Activated gamma-delta T cell (primary cell): ENCODE data around the gene PDIA2.

Experiments
- DNase-seq: peaks from one replicate; lab custom pipeline; 2025; lab: John Stamatoyannopoulos, UW

The PDIA2 gene

DNA sequence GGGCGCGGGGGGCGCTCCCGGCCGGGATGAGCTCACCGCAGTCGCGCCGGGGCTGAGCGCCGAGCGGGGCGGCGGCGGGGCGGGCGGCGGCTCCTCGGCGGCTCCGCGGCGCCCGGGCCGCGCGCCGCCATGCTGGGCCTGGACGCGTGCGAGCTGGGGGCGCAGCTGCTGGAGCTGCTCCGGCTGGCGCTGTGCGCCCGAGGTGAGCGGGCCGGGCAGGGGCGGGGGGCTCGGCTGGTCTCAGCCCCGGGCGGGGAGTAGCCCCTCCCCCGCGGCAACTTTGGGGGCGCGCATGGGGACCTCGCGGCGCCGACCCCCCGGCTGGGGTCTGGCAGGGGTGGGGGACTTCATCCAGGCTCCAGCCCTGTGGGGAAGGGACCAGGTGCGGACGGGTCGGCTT lies 2.4 kb upstream of the PDIA2 start, which contains the start of gene ARHGDIG:
Gene ARHGDIG, plus strand, starts transcription at position 40 of the 400 bp plus-strand sequence. Its CDS starts 90 bp downstream, at position 130.
- no peak for DNase-seq

DNA sequence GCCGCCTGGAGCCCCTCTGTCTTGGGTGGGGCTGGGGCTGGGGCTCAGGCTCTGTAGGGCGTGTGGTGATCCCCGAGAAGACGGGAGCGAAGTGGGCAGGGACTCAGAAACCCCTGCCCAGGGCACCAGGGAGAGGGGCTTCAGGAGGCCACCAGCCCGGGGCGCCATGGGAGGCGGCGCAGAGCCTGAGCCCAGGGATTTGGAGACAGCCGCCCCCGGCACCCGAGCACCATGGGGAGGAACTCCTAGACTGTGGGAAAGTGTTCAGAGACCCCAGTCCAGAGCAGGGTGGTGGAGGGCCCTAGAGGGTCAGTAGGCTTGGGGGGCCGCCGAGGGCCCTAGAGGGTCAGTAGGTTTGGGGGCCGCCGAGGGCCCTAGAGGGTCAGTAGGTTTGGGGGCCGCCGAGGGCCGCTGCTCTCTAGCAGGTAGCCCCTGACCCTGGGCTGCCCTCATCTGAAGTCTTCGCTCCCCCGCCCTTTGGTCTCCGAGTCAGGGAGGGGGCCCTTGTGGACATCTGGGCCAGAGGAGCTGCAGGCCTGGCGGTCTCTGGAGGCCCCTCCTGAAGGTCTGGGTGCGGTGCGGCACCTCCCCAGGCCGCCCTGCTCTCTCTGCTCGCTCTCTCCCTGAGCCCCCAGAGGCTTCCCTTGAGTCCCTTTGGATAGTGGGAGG lies 1.8 kb upstream of the PDIA2 start:
- no peak for DNase-seq

DNA sequence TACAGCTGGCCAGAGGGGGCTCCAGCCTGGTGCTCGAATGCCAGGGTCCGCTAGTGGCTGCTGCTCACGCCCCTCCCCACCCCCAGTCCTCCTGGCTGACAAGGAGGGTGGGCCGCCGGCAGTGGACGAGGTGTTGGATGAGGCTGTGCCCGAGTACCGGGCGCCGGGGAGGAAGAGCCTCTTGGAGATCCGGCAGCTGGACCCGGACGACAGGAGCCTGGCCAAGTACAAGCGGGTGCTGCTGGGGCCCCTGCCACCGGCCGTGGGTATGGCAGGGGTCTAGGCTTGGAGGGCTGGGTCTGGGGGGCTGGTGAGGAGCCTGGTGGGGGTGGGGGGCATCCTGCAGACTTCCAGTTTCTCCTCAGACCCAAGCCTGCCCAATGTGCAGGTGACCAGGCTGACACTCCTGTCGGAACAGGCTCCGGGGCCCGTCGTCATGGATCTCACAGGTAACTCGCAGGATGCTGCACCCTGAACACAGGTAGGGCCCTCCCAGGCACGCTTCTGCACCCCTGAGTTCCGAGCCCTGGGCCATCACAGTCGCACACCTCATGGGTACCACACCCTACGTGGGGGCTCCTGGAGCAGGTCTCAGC lies 1.2 kb upstream of the PDIA2 start:
- DNase-seq = no peak

DNA sequence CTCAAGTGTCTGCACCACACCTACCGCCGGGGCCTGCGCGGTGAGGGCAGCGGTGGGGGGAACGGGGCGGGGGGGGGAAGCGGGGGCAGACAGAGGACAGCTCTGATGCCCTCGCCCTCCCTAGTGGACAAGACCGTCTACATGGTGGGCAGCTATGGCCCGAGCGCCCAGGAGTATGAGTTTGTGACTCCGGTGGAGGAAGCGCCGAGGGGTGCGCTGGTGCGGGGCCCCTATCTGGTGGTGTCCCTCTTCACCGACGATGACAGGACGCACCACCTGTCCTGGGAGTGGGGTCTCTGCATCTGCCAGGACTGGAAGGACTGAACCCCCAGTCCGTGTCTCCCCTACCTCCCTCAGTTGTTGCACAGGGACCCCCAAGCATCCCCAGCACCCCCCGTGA lies 473 bp upstream of the PDIA2 start:
- no peak for DNase-seq

DNA sequence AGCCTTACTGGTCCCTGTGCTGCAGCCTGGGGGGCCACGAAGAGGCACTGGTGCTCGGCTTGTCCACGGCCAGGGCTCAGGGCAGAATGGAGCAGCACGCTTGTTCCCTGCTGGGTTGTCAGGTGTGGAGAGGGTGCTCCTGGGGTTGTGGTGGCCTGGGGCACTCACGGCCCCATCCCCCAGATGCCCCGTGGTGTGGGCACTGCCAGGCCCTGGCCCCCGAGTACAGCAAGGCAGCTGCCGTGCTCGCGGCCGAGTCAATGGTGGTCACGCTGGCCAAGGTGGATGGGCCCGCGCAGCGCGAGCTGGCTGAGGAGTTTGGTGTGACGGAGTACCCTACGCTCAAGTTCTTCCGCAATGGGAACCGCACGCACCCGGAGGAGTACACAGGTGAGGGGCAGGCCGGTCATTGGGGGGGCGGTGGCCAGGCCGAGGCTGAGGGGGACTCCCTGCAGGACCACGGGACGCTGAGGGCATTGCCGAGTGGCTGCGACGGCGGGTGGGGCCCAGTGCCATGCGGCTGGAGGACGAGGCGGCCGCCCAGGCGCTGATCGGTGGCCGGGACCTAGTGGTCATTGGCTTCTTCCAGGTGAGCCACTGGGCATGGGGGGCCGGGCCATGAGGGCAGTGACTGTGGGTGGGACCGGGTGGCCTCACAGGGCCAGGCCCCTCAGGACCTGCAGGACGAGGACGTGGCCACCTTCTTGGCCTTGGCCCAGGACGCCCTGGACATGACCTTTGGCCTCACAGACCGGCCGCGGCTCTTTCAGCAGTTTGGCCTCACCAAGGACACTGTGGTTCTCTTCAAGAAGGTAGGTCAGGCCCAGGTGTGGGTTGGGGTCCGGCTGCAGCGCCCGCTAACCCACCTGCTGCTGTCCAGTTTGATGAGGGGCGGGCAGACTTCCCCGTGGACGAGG lies 1.5 kb downstream of the PDIA2 start:
- DNase-seq = no peak

DNA sequence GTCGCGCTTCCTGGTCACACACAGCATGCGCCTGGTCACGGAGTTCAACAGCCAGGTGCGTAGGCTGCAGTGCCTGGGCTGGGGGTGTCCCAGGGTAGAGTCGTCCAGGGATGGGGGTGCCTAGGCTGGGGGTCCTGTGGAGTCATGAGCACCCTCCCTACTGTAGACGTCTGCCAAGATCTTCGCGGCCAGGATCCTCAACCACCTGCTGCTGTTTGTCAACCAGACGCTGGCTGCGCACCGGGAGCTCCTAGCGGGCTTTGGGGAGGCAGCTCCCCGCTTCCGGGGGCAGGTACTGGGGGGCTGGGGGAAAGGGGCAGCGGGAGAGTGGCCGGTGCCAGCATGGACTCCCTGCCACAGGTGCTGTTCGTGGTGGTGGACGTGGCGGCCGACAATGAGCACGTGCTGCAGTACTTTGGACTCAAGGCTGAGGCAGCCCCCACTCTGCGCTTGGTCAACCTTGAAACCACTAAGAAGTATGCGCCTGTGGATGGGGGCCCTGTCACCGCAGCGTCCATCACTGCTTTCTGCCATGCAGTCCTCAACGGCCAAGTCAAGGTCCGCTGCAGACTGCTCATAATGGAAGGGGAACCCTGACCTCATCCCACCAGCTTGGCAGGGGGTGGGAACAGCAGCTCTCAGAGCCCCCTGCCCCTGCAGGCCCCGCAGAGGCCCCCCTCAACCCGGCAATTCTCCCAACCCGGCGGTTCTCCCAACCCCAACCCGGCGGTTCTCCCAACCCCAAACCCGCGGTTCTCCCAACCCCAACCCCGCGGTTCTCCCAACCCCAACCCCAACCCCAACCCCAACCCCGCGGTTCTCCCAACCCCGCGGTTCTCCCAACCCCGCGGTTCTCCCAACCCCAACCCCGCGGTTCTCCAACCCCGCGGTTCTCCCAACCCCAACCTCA lies 2.4 kb downstream of the PDIA2 start:
- DNase-seq = no peak

DNA sequence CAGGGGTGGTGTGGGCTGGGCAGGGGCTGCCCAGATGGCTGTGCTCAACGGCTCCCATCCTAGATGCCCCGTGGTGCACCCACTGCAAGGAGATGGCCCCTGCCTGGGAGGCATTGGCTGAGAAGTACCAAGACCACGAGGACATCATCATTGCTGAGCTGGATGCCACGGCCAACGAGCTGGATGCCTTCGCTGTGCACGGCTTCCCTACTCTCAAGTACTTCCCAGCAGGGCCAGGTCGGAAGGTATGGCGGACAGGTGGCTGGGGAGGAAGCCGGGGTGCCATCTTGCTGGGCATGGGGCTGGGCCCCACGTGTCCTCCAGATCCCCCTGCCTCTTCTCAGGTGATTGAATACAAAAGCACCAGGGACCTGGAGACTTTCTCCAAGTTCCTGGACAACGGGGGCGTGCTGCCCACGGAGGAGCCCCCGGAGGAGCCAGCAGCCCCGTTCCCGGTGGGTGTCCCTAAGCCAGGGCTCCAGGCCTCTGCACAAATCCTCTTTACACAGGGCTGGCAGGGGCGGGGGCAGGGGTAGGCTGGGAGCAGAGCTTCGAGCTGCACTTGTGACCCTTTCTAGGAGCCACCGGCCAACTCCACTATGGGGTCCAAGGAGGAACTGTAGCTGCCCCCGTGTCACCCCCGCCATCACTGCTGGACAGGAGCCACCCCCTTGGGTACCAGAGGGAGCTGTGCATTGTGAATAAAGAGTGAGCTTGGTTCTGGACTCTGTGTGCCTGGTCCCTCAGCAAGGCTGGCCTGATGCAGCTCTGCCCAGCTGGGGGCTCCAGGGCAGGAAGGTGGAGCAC lies 3.7 kb downstream of the PDIA2 start:
- DNase-seq = no peak

DNA sequence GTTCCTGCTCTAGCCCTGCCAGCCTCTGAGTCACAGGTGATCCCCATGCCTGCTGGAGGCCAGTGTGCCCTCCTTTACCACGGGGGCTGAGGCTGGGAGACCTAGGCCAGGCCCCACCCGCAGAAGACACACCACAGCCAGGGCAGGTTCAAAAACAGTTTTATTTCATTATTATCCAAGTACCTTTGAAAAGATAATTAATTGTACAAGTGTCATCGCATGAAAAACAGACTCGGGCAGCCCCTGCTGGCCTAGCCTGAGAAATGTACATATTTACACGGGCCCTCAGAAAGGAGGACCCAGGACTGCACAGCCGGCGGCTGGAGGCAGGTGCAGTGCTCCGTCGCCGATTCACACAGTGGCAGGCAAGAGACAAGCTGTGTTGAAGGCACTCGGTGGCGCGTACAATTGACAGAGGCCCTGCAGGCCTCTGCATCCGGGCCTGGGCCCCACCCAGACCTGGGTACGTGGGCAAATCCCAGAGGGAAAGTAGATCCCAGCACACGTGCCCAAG lies 4.4 kb downstream of the PDIA2 start:
- DNase-seq = no peak

DNA sequence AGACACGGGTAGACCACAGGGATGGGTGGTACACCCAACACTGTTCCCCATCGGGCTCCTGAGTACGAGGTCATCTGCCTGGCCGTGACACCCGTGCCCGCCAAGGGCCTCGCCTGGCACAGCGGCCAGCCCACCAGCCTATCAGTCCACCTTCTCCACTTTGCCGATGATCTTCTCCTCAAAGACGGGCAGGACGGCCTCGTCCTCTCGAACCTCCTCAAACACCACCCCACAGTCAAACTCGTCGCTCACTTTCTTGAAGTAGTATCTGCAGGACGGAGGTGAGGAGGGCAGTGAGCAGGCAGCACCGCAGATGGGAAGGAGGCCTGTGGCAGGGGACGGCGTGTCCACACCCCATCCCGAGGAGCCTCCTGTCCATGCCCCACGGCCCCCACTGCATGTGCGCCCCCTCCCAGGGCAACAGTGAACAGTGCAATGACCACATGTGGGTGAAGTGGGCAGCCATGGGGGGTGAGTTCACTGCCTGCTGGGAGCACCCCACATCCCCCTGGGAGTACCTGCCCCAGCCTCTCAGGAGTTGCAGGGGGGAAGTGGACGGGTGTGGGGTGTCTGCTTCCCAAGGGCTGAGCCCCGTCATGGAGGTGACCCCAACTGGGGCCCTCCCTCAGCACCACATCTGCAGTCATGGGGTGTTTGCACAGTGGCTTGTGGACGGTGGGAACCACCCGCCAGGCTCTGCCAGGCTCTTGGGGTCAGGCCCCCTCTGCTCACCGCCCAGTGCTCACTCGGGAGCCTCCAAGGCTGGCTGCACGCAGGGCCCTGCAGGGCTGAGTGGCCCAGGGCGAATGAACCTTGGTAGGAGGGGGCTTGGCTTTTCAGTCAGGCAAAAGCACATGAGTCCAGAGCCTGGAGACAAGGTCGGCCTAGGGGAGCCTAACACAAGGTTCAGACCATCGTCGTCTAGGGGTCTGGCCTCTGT lies 5.3 kb downstream of the PDIA2 start:
- no peak for DNase-seq

DNA sequence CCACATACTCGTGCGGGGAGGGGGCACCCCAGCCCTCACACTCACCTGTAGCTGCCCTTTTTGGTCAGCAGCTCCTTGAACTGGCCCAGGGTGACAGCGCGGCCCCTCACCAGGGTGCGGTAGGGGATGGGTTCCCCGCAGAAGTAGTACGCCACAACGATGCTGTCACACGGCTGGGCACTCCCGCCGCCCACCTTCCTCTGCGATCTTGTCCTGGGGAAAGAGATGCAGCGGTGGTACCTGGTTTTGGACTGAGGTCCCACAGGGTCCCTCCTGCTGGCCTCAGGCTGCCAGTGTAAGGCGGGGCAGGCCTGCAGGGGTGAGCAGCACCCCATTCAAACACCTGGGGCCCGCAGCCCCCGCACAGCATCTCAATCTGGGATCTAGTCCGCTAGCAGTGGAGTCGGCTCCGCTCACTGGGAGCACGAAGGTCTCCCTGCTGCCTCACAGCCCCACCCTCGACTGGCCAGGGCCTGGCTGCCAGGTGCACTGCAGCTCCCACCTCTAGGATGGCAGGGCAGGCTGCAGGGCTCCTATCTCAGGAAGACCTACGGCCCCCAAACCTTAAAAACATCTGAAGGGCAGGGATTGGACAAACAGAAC lies 6.5 kb downstream of the PDIA2 start:
- DNase-seq = no peak

DNA sequence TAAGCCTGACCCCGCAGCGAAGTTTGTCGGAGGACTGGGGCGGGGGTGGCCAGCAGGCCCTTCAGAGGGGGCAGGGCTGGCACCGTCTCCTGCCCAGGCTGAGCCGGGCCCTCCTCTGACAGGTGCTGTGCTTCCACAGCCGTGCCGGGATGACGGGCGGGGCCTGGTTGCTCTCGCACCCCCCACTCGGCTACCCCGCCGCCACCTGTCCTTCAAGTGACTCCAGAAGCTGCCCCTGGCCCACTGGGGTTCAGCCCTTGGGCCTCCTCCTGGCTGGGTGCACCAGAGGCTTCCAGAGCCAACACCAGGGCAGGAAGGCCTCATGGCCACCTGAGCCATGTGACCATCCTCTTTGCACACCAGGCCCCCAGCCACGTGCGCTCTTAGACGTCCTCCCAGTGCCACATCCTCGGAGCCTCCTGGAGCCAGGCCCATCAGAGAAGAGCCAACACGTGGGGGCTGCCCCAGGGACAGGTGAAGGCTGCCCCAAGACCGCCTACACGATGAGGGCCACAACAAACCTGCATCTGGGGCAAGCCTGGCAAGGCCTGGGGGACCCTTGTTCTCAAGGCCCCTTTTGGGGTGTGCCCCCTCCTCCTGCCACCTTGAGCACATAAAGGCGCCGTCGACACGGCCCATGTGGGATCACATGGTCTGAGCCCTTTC lies 7.2 kb downstream of the PDIA2 start:
- no peak for DNase-seq

DNA sequence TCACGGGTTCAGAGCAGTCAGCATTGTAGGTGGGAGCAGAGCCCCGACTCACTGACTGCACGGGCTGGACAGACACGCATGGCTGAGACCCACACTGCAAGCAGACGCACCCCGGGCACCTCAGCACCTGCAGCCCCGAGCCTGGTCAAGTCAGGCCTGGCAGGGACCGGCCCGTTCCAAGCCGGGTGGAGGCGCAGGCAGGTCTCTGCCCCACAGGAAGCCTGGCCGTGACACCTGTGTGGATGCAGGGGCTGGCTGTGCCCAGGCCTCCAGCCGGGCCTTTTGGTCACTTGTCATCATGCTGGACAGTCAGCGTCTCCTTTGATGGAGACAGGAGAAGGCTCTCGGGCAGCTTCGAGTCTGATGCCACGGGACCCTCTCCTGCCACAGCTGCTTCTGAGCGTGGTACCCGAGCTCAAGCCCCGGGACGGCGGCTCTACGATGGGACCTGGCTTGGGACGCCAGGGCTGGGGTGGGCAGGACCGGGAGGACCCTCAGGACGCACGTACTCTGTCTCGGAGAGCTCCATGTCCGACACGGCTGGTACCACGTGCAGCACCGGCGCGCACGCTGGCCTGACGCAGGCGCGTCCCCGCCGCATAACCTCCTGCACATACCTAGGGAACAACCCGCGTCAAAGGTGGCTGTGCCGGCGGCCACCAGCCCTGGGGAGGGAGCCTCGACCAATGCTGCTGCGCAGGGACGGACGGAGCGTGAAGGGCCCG lies 7.9 kb downstream of the PDIA2 start:
- no peak for DNase-seq

DNA sequence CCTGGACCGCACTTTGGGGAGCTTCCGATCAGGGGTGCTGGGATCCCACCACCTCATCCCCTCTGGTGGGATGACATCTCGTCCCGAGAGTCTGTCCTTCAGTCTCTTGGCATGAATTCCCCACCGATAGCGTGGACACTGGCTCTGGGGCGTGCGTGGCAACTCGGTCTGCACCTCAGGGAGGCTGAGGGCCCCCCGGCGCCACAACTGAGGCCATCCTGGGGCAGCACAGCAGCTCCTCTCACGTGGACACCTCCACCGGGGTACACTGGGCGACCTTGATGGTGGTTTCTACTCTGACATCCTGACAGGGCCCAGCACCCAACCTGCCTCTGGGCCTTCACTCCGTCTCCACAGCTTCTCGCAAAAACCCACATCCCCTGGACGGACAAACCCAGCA lies 8.6 kb downstream of the PDIA2 start:
- DNase-seq = no peak

DNA sequence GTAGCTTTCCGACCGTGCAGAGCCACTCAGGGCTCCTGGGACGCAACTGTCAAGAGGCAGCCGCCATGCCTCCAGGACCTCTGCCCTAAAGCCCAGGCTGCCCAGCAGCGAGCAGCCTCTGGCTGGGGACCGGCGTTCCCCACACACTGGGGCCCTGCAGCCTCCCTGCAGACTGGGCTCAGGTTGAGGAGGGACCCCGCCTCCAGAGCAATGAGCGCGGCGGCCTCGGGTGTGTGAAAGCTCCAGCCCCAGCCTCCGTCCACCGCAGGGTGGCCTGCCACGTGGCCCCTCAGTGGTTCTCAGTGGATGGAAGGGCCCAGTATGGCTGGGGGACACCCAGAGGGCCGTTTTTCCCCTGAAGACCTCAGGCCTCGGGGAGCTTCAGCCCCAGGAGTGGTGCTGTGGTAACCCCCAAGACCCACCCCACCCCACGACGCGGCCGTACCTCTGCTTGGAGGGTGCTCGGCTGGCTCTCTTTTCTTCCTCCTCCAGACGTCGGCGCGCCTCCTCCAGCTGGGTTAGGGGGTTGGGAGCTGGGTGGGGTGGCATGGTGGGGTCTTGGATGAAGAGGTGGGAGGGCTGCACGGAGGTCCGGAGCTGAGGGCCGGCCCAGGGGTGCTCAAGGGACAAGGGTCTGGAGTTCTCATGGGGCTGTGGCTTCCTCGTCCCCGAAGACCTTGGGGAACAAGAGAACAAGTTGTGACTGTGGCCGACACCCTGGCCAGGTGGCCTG lies 10.2 kb downstream of the PDIA2 start:
- DNase-seq = no peak

DNA sequence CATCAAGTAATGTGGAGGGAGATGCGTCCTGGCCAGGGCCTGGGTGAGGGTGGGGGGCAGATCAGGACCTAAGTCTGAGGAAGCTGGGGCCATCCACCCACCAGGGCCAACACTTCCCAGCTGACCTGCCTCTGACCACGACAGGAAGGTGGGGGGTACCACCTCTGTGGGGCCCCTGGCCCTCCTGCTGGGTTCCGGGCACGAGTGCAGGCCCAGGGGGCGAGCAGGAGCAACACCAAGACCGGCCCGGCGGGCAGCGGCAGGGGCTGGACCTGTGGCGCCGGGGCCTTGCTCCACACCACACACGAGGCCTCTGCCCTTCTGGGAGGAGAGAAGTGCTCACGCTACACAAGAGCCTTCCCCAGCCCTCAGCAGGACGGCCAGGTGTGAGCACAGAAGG lies 13.3 kb downstream of the PDIA2 start:
- DNase-seq = no peak

DNA sequence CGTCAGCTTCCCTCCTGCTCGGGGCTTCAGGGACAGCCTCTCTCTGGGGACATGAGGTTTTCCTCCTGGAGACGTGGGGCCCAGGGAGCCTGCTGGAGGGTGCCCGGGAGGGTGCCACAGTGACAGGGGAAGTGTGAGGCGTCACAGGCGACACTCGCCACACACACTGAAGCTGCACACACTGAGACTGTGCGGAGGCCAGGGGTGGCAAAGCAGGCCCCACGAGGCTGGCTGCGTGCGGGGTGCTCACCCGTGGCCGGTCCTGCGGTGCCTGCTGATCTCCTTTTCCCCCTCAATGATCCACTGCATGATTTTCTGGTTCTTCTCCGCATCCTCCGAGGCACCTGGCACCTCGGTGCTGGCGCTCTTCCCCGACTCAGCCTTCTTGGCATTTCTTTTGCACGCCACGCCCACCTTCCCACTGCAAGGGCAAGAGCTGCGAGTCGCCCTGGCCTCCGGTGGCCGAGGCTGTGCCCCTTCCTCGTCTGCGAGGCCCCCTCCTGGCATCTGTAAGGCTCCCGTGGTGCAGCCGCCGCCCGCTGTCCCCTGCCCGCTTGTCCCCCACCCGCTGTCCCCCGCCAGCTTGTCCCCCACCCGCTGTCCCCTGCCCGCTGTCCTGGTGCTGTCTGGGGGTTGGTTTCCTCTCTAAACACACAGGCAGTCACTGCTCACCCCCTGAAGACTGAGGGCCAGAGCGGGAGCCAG lies 14.0 kb downstream of the PDIA2 start:
- no peak for DNase-seq

DNA sequence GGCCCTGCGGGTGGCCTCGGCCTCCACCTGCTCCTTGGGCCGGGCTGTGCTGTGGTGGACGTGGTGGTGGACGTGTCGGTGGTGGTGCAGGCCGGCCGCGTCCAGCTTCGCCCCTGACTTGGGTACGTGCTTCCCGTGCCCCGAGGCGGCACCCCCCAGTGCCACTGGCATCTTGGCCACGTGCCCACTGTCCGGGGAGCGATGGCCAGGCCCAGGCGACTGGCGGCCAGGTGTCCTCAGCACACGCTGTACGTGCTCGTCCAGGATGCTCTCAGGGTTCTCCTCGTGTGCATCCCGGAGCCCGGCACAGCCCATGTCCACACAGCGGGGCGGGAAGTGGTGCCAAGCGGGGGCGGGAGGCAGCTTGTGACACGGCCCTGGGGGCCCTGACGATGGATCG lies 14.9 kb downstream of the PDIA2 start:
- DNase-seq = no peak
